Caco-2 (cell line): ENCODE measurements around the gene NT5C1A. TPM values are rescaled to one million over a fixed set of nuclear protein-coding genes. Genes with fewer than 3 reads are reported as not detected.

ENCODE experiments used
- BruUV-seq: library from RNA; stranded (reverse); fragments of 400-500 nt; replicated peaks from 2 replicates; lab custom pipeline; 2021; lab: Mats Ljungman, UMichigan
- CTCF ChIA-PET: fragments of 300-600 bp; sonication (Branson Sonifier 250); formaldehyde crosslinking; loops from one replicate; lab custom pipeline; 2022; ENCODE audit warnings: antibody characterized with exemption; lab: Charles Lee
- POLR2A ChIA-PET: fragments of 300-600 bp; sonication (Branson Sonifier 250); formaldehyde crosslinking; loops from one replicate; lab custom pipeline; 2022; ENCODE audit warnings: antibody characterized with exemption; lab: Charles Lee
- DNase-seq, 2 experiments: peaks; one replicate each; pipeline versions ENCODE4 v3.0.0 to v3.0.0-alpha.2; 2020 to 2022
- H3K27me3 ChIP-seq: replicated peaks from 2 replicates; pipeline ENCODE4 v1.6.0; 2011; ENCODE audit warnings: low read length; ENCODE audit not compliant: control insufficient read depth, insufficient read depth
- H3K36me3 ChIP-seq: 2 replicates; pipeline ENCODE4 v1.5.1; 2011; ENCODE audit warnings: low read length; ENCODE audit not compliant: control insufficient read depth, insufficient read depth
- H3K4me1 ChIP-seq: fragments of 250-450 bp; sonication (Bioruptor Pico); 2 replicates; pipeline ENCODE4 v1.5.1; 2020; ENCODE audit warnings: mild to moderate bottlenecking
- H3K4me3 ChIP-seq: 2 replicates; pipeline ENCODE4 v1.5.1; 2011; ENCODE audit warnings: low read depth, mild to moderate bottlenecking, control low read depth, low read length
- H3K9me3 ChIP-seq: fragments of 250-450 bp; sonication (Bioruptor Pico); 2 replicates; pipeline ENCODE4 v1.5.1; 2020; ENCODE audit warnings: mild to moderate bottlenecking, moderate library complexity
- H3K27ac Mint-ChIP-seq: one replicate; pipeline ENCODE4 v1.8.0; 2022; ENCODE audit warnings: mixed read lengths; ENCODE audit not compliant: unreplicated experiment
- H3K27me3 Mint-ChIP-seq: one replicate; pipeline ENCODE4 v1.8.0; 2022; ENCODE audit warnings: mixed read lengths; ENCODE audit not compliant: insufficient read depth, unreplicated experiment
- H3K36me3 Mint-ChIP-seq: one replicate; pipeline ENCODE4 v1.8.0; 2022; ENCODE audit warnings: mild to moderate bottlenecking, mixed read lengths; ENCODE audit not compliant: insufficient read depth, unreplicated experiment
- H3K4me1 Mint-ChIP-seq: one replicate; pipeline ENCODE4 v1.8.0; 2022; ENCODE audit warnings: low read depth, mixed read lengths; ENCODE audit not compliant: unreplicated experiment
- H3K4me3 Mint-ChIP-seq: one replicate; pipeline ENCODE4 v1.8.0; 2022; ENCODE audit warnings: mild to moderate bottlenecking, moderate library complexity, mixed read lengths; ENCODE audit not compliant: unreplicated experiment
- H3K9me3 Mint-ChIP-seq: one replicate; pipeline ENCODE4 v1.8.0; 2022; ENCODE audit warnings: mixed read lengths; ENCODE audit not compliant: unreplicated experiment
- intact Hi-C: fragments of 100-400 bp; cut with micrococcal nuclease; formaldehyde crosslinking; loops from one replicate; pipeline ENCODE4 v1.10.0; 2022; ENCODE audit not compliant: unreplicated experiment
- total RNA-seq: library from RNA; stranded (reverse); gene quantifications from 2 replicates; pipeline ENCODE4 v1.2.3, GENCODE V29; 2022
- TF ChIP-seq, protein P1 (sequence below), 2 experiments: fragments of 200-600 bp in 1 of 2; IDR thresholded peaks; 1 replicate in 1 of 2; 2 replicates in 1 of 2; pipeline versions ENCODE4 v1.5.1 to v1.8.0; 2011 to 2022; ENCODE audit warnings: antibody characterized with exemption in 1 of 2, control low read depth in 1 of 2, inconsistent platforms in 1 of 2, low read depth in 1 of 2, low read length in 1 of 2, mild to moderate bottlenecking in 1 of 2, moderate library complexity in 1 of 2; ENCODE audit not compliant: insufficient read depth in 1 of 2, severe bottlenecking in 1 of 2, unreplicated experiment in 1 of 2

NT5C1A gene
- total RNA-seq, 1 experiment from 2014 or later = not detected

DNA sequence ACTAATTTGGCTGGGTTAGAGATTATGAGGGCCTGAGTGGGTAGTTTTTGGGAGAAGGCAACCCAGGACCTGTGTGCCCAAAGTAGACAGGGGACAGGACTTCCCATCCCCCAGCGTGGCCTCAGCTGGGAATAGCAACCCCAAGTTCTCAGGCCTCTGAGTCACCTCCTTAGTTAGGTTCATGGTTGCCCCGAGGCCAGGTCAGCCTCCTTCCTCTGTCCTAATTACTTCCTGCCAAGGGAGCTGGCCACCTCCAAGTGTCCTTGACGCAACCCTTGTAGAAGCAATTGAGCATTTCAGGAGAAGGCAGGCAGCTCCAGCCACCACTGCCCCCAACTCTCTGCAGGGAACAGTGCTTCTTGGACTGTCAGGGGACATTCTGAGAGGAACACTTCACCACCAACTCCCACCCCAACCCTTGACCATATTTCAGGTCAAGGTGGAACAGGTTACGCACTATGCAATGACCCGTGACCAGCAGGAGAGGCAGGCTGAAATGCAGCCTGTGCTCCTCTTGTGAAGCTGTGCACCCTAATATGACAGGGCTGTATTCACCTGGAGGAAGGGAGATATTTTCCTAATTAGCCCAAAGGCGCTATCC, 5.1 kb upstream of the NT5C1A start:
- no peaks in the 10 kb centered on the region for H3K9me3 ChIP-seq
- no peak for DNase-seq
- Mint-ChIP-seq H3K36me3 (no peaks in the 10 kb centered on the region), H3K27me3 (peaks cover 3% of the 10 kb centered on the region), H3K9me3 (no peaks in the 10 kb centered on the region), H3K4me1 (no peaks in the 10 kb centered on the region), H3K4me3 (no peak overlapping the region), H3K27ac (no peak overlapping the region)
- ChIA-PET POLR2A (no interaction called here), CTCF (no interaction called here)
- TF ChIP-seq, protein P1, sequence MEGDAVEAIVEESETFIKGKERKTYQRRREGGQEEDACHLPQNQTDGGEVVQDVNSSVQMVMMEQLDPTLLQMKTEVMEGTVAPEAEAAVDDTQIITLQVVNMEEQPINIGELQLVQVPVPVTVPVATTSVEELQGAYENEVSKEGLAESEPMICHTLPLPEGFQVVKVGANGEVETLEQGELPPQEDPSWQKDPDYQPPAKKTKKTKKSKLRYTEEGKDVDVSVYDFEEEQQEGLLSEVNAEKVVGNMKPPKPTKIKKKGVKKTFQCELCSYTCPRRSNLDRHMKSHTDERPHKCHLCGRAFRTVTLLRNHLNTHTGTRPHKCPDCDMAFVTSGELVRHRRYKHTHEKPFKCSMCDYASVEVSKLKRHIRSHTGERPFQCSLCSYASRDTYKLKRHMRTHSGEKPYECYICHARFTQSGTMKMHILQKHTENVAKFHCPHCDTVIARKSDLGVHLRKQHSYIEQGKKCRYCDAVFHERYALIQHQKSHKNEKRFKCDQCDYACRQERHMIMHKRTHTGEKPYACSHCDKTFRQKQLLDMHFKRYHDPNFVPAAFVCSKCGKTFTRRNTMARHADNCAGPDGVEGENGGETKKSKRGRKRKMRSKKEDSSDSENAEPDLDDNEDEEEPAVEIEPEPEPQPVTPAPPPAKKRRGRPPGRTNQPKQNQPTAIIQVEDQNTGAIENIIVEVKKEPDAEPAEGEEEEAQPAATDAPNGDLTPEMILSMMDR (IDR thresholded peaks at IDR 0.05; ENCODE audit: insufficient read depth in 1 of 2, low read depth in 1 of 2, low read length in 1 of 2, severe bottlenecking in 1 of 2, unreplicated experiment in 1 of 2) = no peak
- no peaks in the 10 kb centered on the region for H3K4me1 ChIP-seq
- H3K4me3 ChIP-seq = no peak overlapping the region
- intact Hi-C loops = no loop called here
- BruUV-seq = no TSS peak
- H3K36me3 ChIP-seq = no peaks in the 10 kb centered on the region
- H3K27me3 ChIP-seq = no peaks in the 10 kb centered on the region

DNA sequence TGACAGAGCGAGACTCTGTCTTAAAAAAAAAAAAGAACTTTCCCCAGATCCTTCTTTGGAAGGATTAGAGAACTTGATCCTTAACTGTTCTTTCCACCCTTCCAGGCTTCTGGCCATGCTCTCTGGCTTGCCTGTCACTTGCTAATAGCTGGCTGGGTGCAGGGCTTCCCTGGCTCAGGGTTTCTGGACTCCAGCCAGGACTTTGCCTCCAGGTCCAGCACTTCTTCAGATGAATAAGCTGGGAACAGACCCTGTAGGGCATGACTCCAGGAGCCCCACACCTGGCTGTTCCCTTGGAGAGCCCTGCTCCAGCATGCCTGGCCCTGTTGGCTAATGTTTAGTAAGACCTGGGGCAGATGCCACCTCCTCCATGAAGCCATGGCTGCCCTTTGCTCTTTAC, 3.3 kb upstream of the NT5C1A start:
- Histone ChIP-seq H3K4me1 (no peaks in the 10 kb centered on the region), H3K9me3 (no peaks in the 10 kb centered on the region), H3K36me3 (no peaks in the 10 kb centered on the region), H3K4me3 (no peak overlapping the region), H3K27me3 (no peaks in the 10 kb centered on the region; the same call in 1 of the 2 replicates)
- TF ChIP-seq, protein P1 (IDR thresholded peaks at IDR 0.05; ENCODE audit: insufficient read depth in 1 of 2, low read depth in 1 of 2, low read length in 1 of 2, severe bottlenecking in 1 of 2, unreplicated experiment in 1 of 2) = no peak
- intact Hi-C loops = no loop called here
- Mint-ChIP-seq H3K27me3 (peaks cover 5% of the 10 kb centered on the region), H3K36me3 (no peaks in the 10 kb centered on the region), H3K4me3 (no peak overlapping the region), H3K9me3 (no peaks in the 10 kb centered on the region), H3K4me1 (no peaks in the 10 kb centered on the region), H3K27ac (no peak overlapping the region)
- BruUV-seq = no TSS peak
- ChIA-PET POLR2A (no interaction called here), CTCF (no interaction called here)
- no peak for DNase-seq

DNA sequence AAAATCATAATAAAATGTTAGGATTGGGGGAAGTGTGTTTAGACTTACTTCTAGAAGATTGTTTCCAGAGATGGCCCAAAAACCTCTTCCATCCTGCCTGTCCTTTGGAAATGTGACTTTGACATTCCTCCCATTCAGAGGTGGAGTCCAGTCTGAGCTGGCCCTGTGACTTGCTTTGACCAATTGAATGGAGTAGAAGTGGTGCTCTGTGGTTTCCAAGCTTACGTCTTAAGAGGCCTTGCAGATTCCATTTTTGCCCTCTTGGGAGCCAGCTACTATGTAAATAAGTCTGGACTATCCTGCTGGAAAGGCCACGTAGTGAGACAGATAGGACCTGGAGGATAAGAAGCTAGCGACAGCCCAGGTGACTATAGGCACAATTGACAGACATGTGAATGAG, 1.3 kb upstream of the NT5C1A start:
- Mint-ChIP-seq H3K36me3 (no peaks in the 10 kb centered on the region), H3K27me3 (peaks cover 9% of the 10 kb centered on the region), H3K4me3 (no peak overlapping the region), H3K9me3 (no peaks in the 10 kb centered on the region), H3K4me1 (no peaks in the 10 kb centered on the region), H3K27ac (no peak overlapping the region)
- Histone ChIP-seq H3K36me3 (no peaks in the 10 kb centered on the region), H3K27me3 (no peaks in the 10 kb centered on the region; the same call in 1 of the 2 replicates), H3K4me3 (no peak overlapping the region), H3K9me3 (no peaks in the 10 kb centered on the region), H3K4me1 (no peaks in the 10 kb centered on the region)
- no TSS peak for BruUV-seq
- POLR2A ChIA-PET = no interaction called here
- no peak for DNase-seq
- CTCF ChIA-PET = no interaction called here
- intact Hi-C loops = no loop called here
- TF ChIP-seq, protein P1 (IDR thresholded peaks at IDR 0.05; ENCODE audit: insufficient read depth in 1 of 2, low read depth in 1 of 2, low read length in 1 of 2, severe bottlenecking in 1 of 2, unreplicated experiment in 1 of 2) = no peak
